Ascending aorta (tissue), 2 donors: ENCODE results near the gene MPPED1. TPM values are rescaled to one million over a fixed set of nuclear protein-coding genes. Genes with fewer than 3 reads are reported as not detected.

Source experiments
- DNase-seq, 2 donors: peaks; one replicate each; pipeline ENCODE4 v3.0.0-alpha.2; 2019; ENCODE audit warnings: low spot score in 2 of 2
- H3K27ac ChIP-seq, 2 donors: fragments of 200-600 bp; sonication (generic); one replicate each; pipeline ENCODE4 v1.5.1; 2016 to 2017; ENCODE audit warnings: mild to moderate bottlenecking in 1 of 2
- H3K27me3 ChIP-seq: fragments of 200-600 bp; sonication (generic); one replicate; pipeline ENCODE4 v1.5.1; 2017
- H3K36me3 ChIP-seq, 2 donors: fragments of 200-600 bp; sonication (generic); one replicate each; pipeline ENCODE4 v1.5.1; 2016
- H3K4me1 ChIP-seq, 2 donors: fragments of 200-600 bp; sonication (generic); one replicate each; pipeline ENCODE4 v1.5.1; 2016 to 2017; ENCODE audit warnings: mild to moderate bottlenecking in 1 of 2
- H3K4me3 ChIP-seq, 2 donors: fragments of 200-600 bp; sonication (generic); one replicate each; pipeline ENCODE4 v1.5.1; 2016 to 2017; ENCODE audit warnings: mild to moderate bottlenecking in 1 of 2
- H3K9me3 ChIP-seq, 2 donors: fragments of 200-600 bp; sonication (generic); one replicate each; pipeline ENCODE4 v1.5.1; 2016
- intact Hi-C: fragments of 100-400 bp; cut with DNase I; formaldehyde crosslinking; loops from one replicate; pipeline ENCODE4 v1.15.1; 2023
- total RNA-seq: library from RNA; depleted of rRNA; stranded (reverse); fragments of >200 nt; gene quantifications from one replicate; pipeline ENCODE4 v1.1.0, GENCODE V29; 2016
- TF ChIP-seq, protein P1 (sequence below), 3 experiments: fragments of 200-600 bp in 2 of 3; fragments of 450-650 bp in 1 of 3; sonication (generic) in 2 of 3; IDR thresholded peaks; one replicate each; pipeline ENCODE4 v1.5.1; 2016 to 2019; ENCODE audit warnings: antibody characterized with exemption in 3 of 3, mild to moderate bottlenecking in 1 of 3, moderate library complexity in 1 of 3

Gene MPPED1
- total RNA-seq, 1 donor from 2014 or later, result not detected

- intact Hi-C loops, result no loop called here
- Histone ChIP-seq H3K27ac (no peak overlapping the region), H3K4me3 (no peak overlapping the region), H3K36me3 (no peaks in the 10 kb centered on the region), H3K27me3 (no peaks in the 10 kb centered on the region), H3K9me3 (no peaks in the 10 kb centered on the region), H3K4me1 (no peaks in the 10 kb centered on the region)
- TF ChIP-seq, protein P1, sequence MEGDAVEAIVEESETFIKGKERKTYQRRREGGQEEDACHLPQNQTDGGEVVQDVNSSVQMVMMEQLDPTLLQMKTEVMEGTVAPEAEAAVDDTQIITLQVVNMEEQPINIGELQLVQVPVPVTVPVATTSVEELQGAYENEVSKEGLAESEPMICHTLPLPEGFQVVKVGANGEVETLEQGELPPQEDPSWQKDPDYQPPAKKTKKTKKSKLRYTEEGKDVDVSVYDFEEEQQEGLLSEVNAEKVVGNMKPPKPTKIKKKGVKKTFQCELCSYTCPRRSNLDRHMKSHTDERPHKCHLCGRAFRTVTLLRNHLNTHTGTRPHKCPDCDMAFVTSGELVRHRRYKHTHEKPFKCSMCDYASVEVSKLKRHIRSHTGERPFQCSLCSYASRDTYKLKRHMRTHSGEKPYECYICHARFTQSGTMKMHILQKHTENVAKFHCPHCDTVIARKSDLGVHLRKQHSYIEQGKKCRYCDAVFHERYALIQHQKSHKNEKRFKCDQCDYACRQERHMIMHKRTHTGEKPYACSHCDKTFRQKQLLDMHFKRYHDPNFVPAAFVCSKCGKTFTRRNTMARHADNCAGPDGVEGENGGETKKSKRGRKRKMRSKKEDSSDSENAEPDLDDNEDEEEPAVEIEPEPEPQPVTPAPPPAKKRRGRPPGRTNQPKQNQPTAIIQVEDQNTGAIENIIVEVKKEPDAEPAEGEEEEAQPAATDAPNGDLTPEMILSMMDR (IDR thresholded peaks at IDR 0.05), result no peak
- DNase-seq, result no peak
Observed at GRCh38 chr22:43526117-43526655, 114.4 kb downstream of the MPPED1 start.

GRCh38 chr22:43526946-43527345 is 115.1 kb downstream of the MPPED1 start:
- intact Hi-C loops, result no loop called here
- no peak for DNase-seq
- no peaks in the 10 kb centered on the region for H3K9me3 ChIP-seq
- TF ChIP-seq, protein P1 (IDR thresholded peaks at IDR 0.05), result no peak
- no peaks in the 10 kb centered on the region for H3K27me3 ChIP-seq
- H3K27ac ChIP-seq, result no peak overlapping the region
- H3K4me3 ChIP-seq, result no peak overlapping the region
- no peaks in the 10 kb centered on the region for H3K4me1 ChIP-seq
- no peaks in the 10 kb centered on the region for H3K36me3 ChIP-seq

DNA sequence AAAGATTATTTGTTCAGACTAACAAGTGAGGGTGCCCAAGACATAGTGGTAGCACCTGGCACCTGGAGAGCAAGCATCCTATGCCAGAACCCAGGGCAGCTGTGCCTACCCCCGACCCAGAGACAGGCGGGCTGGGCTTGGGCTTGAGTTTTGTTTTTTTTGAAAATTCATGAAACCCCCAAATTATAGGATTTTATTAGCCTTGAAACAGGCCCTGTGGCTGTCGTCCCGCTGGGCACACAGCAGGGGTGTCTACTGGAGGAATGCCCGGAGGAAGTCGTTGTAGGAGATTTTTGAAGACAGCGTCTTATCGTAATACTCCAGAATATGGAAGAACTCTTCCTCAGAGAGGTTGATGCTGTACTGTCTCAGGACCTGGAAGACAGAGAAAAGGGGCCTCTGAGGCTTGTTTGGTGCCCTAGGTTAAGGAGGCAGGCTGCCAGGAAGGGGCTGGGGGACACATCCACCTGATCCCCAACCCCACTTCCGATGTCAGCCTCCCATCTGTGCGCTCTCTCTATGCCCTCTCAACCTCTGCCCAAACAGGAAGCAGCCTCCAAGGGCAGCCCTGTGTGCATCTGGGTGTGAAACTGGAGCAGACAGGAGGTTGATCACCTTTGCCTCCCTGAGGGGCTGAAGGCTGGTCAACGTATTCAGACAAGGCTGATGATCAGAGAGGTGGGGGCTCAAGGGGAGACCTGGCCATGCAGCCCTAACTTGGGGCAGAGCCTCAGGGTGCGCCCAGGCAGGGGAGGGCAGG is 117.0 kb downstream of the MPPED1 start:
- TF ChIP-seq, protein P1 (IDR thresholded peaks at IDR 0.05), result no peak

DNA sequence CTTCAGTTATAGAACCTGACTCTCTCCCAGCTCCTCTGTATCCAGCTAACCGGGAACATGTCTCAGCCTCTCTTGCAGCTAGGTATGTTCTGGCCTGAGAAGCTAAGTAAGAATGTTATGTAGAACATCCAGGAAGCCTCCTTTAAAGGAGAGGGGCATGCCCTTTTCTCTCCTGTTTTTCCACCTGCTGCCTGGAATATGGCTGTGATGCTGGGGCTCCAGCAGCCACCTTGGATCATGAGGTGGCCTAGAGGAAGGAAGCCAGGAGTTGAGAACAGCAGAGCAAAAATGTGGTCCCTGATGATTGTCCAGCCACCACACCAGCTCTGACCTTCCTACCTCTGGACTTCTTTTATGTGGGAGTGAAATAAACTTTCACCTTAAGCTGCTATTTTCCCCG is 117.6 kb downstream of the MPPED1 start:
- Histone ChIP-seq H3K4me3 (no peak overlapping the region), H3K27ac (no peak overlapping the region), H3K36me3 (no peaks in the 10 kb centered on the region), H3K27me3 (no peaks in the 10 kb centered on the region), H3K9me3 (no peaks in the 10 kb centered on the region), H3K4me1 (no peaks in the 10 kb centered on the region)
- TF ChIP-seq, protein P1 (IDR thresholded peaks at IDR 0.05), result no peak
- DNase-seq, result no peak
- intact Hi-C loops, result no loop called here

More for the DNA sequence above, 117.0 kb downstream of the MPPED1 start:
- Histone ChIP-seq H3K36me3 (no peaks in the 10 kb centered on the region), H3K9me3 (no peaks in the 10 kb centered on the region), H3K27me3 (no peaks in the 10 kb centered on the region), H3K27ac (no peak overlapping the region), H3K4me3 (no peak overlapping the region), H3K4me1 (no peaks in the 10 kb centered on the region)
- intact Hi-C loops, result no loop called here
- DNase-seq, result no peak

- intact Hi-C loops, result no loop called here
- H3K9me3 ChIP-seq, result no peaks in the 10 kb centered on the region
- no peaks in the 10 kb centered on the region for H3K4me1 ChIP-seq
- TF ChIP-seq, protein P1 (IDR thresholded peaks at IDR 0.05), result no peak
- no peak for DNase-seq
- no peak overlapping the region for H3K27ac ChIP-seq
- H3K36me3 ChIP-seq, result no peaks in the 10 kb centered on the region
- no peak overlapping the region for H3K4me3 ChIP-seq
- H3K27me3 ChIP-seq, result no peaks in the 10 kb centered on the region
Observed at GRCh38 chr22:43529934-43530333, 118.1 kb downstream of the MPPED1 start.
